K562 (cell line): ENCODE results near the gene GMPR2.

ENCODE experiments used
- BACH1 ChIP-seq: fragments of 200-800 bp; sonication (Bioruptor generic); IDR thresholded peaks from 2 replicates; pipeline ENCODE4 v1.6.1; 2016; ENCODE audit warnings: missing genetic modification characterization, missing compliant biosample characterization
- CTCF ChIP-seq, 3 experiments: IDR thresholded peaks in 2 of 3; conservative IDR thresholded peaks in 1 of 3; 2 replicates each; pipeline ENCODE4 v1.5.1; 2011 to 2012; ENCODE audit warnings: low read length in 3 of 3, mild to moderate bottlenecking in 3 of 3, control low read depth in 2 of 3, improper control_type of control experiment in 1 of 3, inconsistent platforms in 1 of 3, low read depth in 1 of 3, mixed read lengths in 1 of 3, moderate library complexity in 1 of 3; ENCODE audit not compliant: insufficient read depth in 2 of 3
- HSF4 ChIP-seq: fragments of 250-450 bp; sonication (Bioruptor Pico); IDR thresholded peaks from 2 replicates; pipeline ENCODE4 v2.1.2; 2022; ENCODE audit warnings: mild to moderate bottlenecking, moderate library complexity, borderline replicate concordance
- NR2F6 ChIP-seq: fragments of 450-650 bp; formaldehyde crosslinking; IDR thresholded peaks from 2 replicates; pipeline ENCODE4 v1.4.0; 2020; ENCODE audit warnings: mild to moderate bottlenecking
- NRF1 ChIP-seq, 2 experiments: fragments of 450-650 bp; IDR thresholded peaks in 1 of 2; conservative IDR thresholded peaks in 1 of 2; 2 replicates each; pipeline ENCODE4 v1.6.1; 2014; ENCODE audit warnings: mild to moderate bottlenecking in 2 of 2
- POLR3A ChIP-seq: IDR thresholded peaks from 2 replicates; pipeline ENCODE4 v1.6.1; 2011; ENCODE audit warnings: borderline replicate concordance, mild to moderate bottlenecking, moderate library complexity; ENCODE audit not compliant: insufficient read length, insufficient read depth; ENCODE audit errors: extremely low read depth
- SIN3A ChIP-seq, 2 experiments: fragments of 150-350 bp in 1 of 2; IDR thresholded peaks; 2 replicates each; pipeline ENCODE4 v1.6.1; 2011 to 2016; ENCODE audit warnings: borderline replicate concordance in 2 of 2, low read depth in 2 of 2, low read length in 2 of 2, mild to moderate bottlenecking in 2 of 2, moderate library complexity in 2 of 2; ENCODE audit not compliant: control insufficient read depth in 1 of 2
- THAP7 ChIP-seq: fragments of 250-450 bp; sonication (Bioruptor Pico); IDR thresholded peaks from 2 replicates; pipeline ENCODE4 v1.5.0; 2021
- ZBTB2 ChIP-seq: fragments of 450-650 bp; IDR thresholded peaks from 2 replicates; pipeline ENCODE4 v1.6.1; 2016; ENCODE audit warnings: antibody characterized with exemption

DNA sequence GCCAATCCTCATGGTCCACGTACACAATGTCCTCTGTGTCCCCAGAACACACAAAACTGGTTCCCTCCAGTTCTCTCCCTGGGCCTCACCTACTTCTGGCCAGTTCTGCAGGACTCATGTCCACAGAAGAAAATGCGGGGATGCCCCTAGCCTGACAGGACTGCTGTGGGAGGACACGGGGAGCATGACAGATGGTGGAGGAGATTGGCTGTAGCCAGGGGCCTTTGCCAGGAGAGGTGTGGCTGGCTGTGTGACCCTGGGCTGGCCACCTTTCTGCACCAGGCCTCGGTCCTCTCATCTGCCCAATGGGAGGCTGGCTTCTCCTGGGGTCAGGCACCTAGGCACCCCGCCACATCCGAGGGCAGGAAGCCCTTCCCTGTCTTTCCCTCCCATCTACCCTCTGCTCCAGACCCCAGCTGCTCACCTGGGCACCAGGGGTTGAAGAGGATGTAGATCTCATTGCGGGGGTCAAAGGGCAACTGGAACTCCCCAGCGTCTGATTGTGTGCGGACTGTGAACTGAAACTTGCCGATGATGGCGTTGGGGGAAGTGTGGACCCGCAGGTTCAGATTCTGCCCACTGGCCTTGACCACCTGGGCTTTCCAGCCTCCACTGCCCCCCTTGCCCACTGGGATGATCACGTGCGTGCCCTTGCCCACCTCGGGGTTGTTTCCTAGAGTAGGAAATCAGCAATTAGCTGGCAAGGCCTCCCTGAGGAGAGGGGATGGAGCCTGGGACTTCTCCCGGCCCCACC is 27.5 kb downstream of the GMPR2 start:
- TF ChIP-seq ZBTB2 (no peak), NRF1 (conservative IDR thresholded peaks at IDR 0.05 in 1 of 2, IDR thresholded peaks at IDR 0.05 in 1 of 2) (no peak), POLR3A (no peak), HSF4 (CRISPR knock-in tag) (no peak), CTCF (IDR thresholded peaks at IDR 0.05 in 2 of 3, conservative IDR thresholded peaks at IDR 0.05 in 1 of 3; ENCODE audit: insufficient read depth in 2 of 3, low read depth in 1 of 3, low read length in 3 of 3) (no peak), THAP7 (CRISPR knock-in tag) (no peak), SIN3A (IDR thresholded peaks at IDR 0.05; ENCODE audit: borderline replicate concordance in 2 of 2, control insufficient read depth in 1 of 2, low read depth in 2 of 2, low read length in 2 of 2) (no peak), BACH1 (tag) (no peak), NR2F6 (CRISPR knock-in tag) (no peak)
